CD14-positive monocyte (primary cell): ENCODE results near the gene CHST15. TPM values are rescaled to one million over a fixed set of nuclear protein-coding genes. Genes with fewer than 3 reads are reported as not detected.
"Not testable (repeated sequence)": the region's sequence is repeated elsewhere in the genome, so short reads cannot be mapped to it uniquely, and the experiment has no call there.

Experiments used
- DNase-seq, 3 donors: peaks; one replicate each; pipeline ENCODE4 v3.0.0-alpha.2; 2011 to 2022
- H2AFZ ChIP-seq: 2 replicates; pipeline ENCODE4 v1.6.0; 2012; ENCODE audit warnings: mild to moderate bottlenecking, low read depth, low read length, inconsistent platforms; ENCODE audit not compliant: insufficient read depth, poor library complexity, severe bottlenecking
- H3K27ac ChIP-seq, 2 donors: 1 replicate in 1 of 2; 2 replicates in 1 of 2; pipeline ENCODE4 v1.5.1; 2012 to 2013; ENCODE audit warnings: low read length in 2 of 2, control low read depth in 1 of 2, inconsistent platforms in 1 of 2, low read depth in 1 of 2, mild to moderate bottlenecking in 1 of 2
- H3K27me3 ChIP-seq, 2 donors: one replicate each; pipeline versions ENCODE4 v1.6.0 to v1.6.1; 2011 to 2013; ENCODE audit warnings: low read length in 2 of 2; ENCODE audit not compliant: control insufficient read depth in 2 of 2, insufficient read depth in 2 of 2
- H3K36me3 ChIP-seq, 2 donors: replicated peaks in 1 of 2; 1 replicate in 1 of 2; 2 replicates in 1 of 2; pipeline versions ENCODE4 v1.5.1 to v1.6.1; 2012 to 2013; ENCODE audit warnings: low read length in 2 of 2, control low read depth in 1 of 2, inconsistent platforms in 1 of 2, mild to moderate bottlenecking in 1 of 2; ENCODE audit not compliant: insufficient read depth in 2 of 2, control insufficient read depth in 1 of 2
- H3K4me1 ChIP-seq, 2 donors: 1 replicate in 1 of 2; 2 replicates in 1 of 2; pipeline versions ENCODE4 v1.5.1 to v1.6.1; 2012 to 2013; ENCODE audit warnings: low read length in 2 of 2, control low read depth in 1 of 2, inconsistent platforms in 1 of 2, mild to moderate bottlenecking in 1 of 2, moderate library complexity in 1 of 2; ENCODE audit not compliant: insufficient read depth in 2 of 2, control insufficient read depth in 1 of 2
- H3K4me2 ChIP-seq: replicated peaks from 2 replicates; pipeline ENCODE3; 2012; ENCODE audit warnings: low read length, moderate library complexity, mild to moderate bottlenecking; ENCODE audit not compliant: poor library complexity, severe bottlenecking; ENCODE audit errors: extremely low read depth
- H3K4me3 ChIP-seq, 3 experiments: fragments of 200-600 bp in 1 of 3; sonication (generic) in 1 of 3; replicated peaks in 1 of 3; 1 replicate in 2 of 3; 2 replicates in 1 of 3; pipeline ENCODE4 v1.5.1; 2011 to 2013; ENCODE audit warnings: low read length in 3 of 3, mild to moderate bottlenecking in 3 of 3, control low read depth in 2 of 3, low read depth in 2 of 3, inconsistent platforms in 1 of 3, moderate library complexity in 1 of 3
- H3K79me2 ChIP-seq: 2 replicates; pipeline ENCODE4 v1.6.0; 2012; ENCODE audit warnings: mild to moderate bottlenecking, control low read depth, inconsistent platforms, low read length, moderate library complexity; ENCODE audit not compliant: insufficient read depth
- H3K9ac ChIP-seq: 2 replicates; pipeline ENCODE4 v1.6.0; 2017; ENCODE audit warnings: low read length, mild to moderate bottlenecking; ENCODE audit not compliant: insufficient read depth, poor library complexity, severe bottlenecking
- H3K9me3 ChIP-seq, 2 donors: replicated peaks in 1 of 2; 1 replicate in 1 of 2; 2 replicates in 1 of 2; pipeline versions ENCODE4 v1.5.1 to v1.6.1; 2012 to 2013; ENCODE audit warnings: low read length in 2 of 2, control low read depth in 1 of 2; ENCODE audit not compliant: control insufficient read depth in 1 of 2, insufficient read depth in 1 of 2
- H4K20me1 ChIP-seq: 2 replicates; pipeline ENCODE4 v1.6.0; 2012; ENCODE audit warnings: mild to moderate bottlenecking, low read length, control low read depth, moderate library complexity; ENCODE audit not compliant: insufficient read depth
- H3K27ac Mint-ChIP-seq, 7 donors: one replicate each; pipeline ENCODE4 v1.8.0; 2020; ENCODE audit warnings: mild to moderate bottlenecking in 7 of 7, mixed read lengths in 7 of 7, moderate library complexity in 6 of 7, inconsistent platforms in 2 of 7
- H3K27me3 Mint-ChIP-seq, 3 donors: one replicate each; pipeline ENCODE4 v1.8.0; 2021 to 2022; ENCODE audit warnings: low read depth in 3 of 3, mild to moderate bottlenecking in 3 of 3, mixed read lengths in 3 of 3, moderate library complexity in 3 of 3, inconsistent platforms in 1 of 3
- H3K36me3 Mint-ChIP-seq, 2 donors: one replicate each; pipeline ENCODE4 v1.8.0; 2020; ENCODE audit warnings: mixed read lengths in 2 of 2, inconsistent platforms in 1 of 2, mild to moderate bottlenecking in 1 of 2
- H3K4me1 Mint-ChIP-seq: one replicate; pipeline ENCODE4 v1.8.0; 2020; ENCODE audit warnings: mild to moderate bottlenecking, mixed read lengths
- H3K4me3 Mint-ChIP-seq, 2 donors: one replicate each; pipeline ENCODE4 v1.8.0; 2020; ENCODE audit warnings: mild to moderate bottlenecking in 2 of 2, mixed read lengths in 2 of 2, moderate library complexity in 1 of 2
- H3K9me3 Mint-ChIP-seq, 7 donors: one replicate each; pipeline ENCODE4 v1.8.0; 2020 to 2022; ENCODE audit warnings: mixed read lengths in 7 of 7, mild to moderate bottlenecking in 6 of 7, moderate library complexity in 6 of 7, inconsistent platforms in 2 of 7
- WGBS: methylation state at CpG from one replicate; pipeline ENCODE4 v1.1.5; 2013; ENCODE audit warnings: missing lambda C conversion rate; ENCODE audit not compliant: insufficient coverage; 5-methylcytosine and 5-hydroxymethylcytosine counted together
- intact Hi-C, 2 donors: fragments of 100-400 bp; cut with micrococcal nuclease; formaldehyde crosslinking; loops; one replicate each; pipeline versions ENCODE4 v1.15.0 to v1.15.1; 2023
- polyA plus RNA-seq, 3 donors: library from polyadenylated mRNA; depleted of rRNA in 1 of 3; unstranded in 2 of 3; stranded (reverse) in 1 of 3; fragments of 300-500 nt in 2 of 3; fragments of >200 nt in 1 of 3; fragmentation: Illumina TruSeq in 2 of 3; gene quantifications; 1 replicate in 2 of 3; 2 replicates in 1 of 3; pipeline ENCODE4 v1.2.3, GENCODE V29; 2012 to 2021
- TF ChIP-seq, protein P1 (sequence below): fragments of 200-600 bp; IDR thresholded peaks from one replicate; pipeline ENCODE4 v1.8.0; 2022; ENCODE audit warnings: antibody characterized with exemption, mild to moderate bottlenecking

CHST15 gene
- polyA plus RNA-seq, 3 donors: 54.4 to 106 (median 87.5) TPM

DNA sequence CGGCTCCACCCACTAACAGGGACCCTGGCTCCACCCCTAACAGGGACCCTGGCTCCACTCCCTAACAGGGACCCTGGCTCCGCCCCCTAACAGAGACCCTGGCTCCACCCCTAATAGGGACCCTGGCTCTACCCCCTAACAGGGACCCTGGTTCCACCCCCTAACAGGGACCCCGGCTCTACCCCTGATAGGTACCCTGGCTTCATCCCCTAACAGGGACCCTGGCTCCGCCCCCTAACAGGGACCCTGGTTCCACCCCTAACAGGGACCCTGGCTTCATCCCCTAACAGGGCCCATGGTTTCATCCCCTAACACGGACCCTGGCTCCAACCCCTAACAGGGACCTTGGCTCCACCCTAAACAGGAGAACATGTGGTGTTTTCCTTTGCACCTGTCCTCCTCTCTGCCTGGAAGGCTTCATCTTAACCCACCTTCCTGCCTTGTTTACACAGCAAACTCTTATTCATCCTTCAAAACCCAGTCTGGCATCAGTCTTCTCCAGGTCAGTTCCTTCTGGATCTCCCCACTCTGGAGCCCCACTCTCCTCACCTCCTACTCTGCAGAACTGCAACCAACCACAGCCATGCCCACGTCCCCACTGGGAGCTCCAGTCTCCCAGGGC, 58.0 kb downstream of the CHST15 start:
- Histone ChIP-seq H3K36me3 (peaks cover 51 to 67% of the 10 kb centered on the region in 2 donors), H3K4me3 (no peak overlapping the region), H2AFZ (no peak overlapping the region), H3K27ac (peak overlapping the region; percentile 63 to 88), H3K4me1 (peaks cover 76 to 77% of the 10 kb centered on the region in 2 donors), H3K9ac (no peak overlapping the region), H3K27me3 (peaks cover 0 to 2% of the 10 kb centered on the region in 2 donors), H3K79me2 (peaks cover 5% of the 10 kb centered on the region), H3K9me3 (no peaks in the 10 kb centered on the region), H3K4me2 (peak overlapping the region; percentile 21), H4K20me1 (peaks cover 8% of the 10 kb centered on the region)
- intact Hi-C loops: loop anchor here (5.0 kb wide), 2 partner anchors 37 to 57 kb away; partner anchors contain the start of gene CHST15 (in 1 of the 2)
- Mint-ChIP-seq H3K4me3 (peak overlapping the region; percentile 66 to 75), H3K36me3 (peaks cover 86 to 90% of the 10 kb centered on the region in 2 donors), H3K4me1 (peaks cover 70% of the 10 kb centered on the region), H3K27ac (peak overlapping the region; percentile 97 to 100 (median 99)), H3K27me3 (peaks cover 0 to 14% (median 4%) of the 10 kb centered on the region in 3 donors), H3K9me3 (peaks cover 0 to 3% (median 0%) of the 10 kb centered on the region in 7 donors)
- WGBS: 62% methylated on average over 4 of the region's 6 CpGs
- no peak for DNase-seq
- TF ChIP-seq, protein P1, sequence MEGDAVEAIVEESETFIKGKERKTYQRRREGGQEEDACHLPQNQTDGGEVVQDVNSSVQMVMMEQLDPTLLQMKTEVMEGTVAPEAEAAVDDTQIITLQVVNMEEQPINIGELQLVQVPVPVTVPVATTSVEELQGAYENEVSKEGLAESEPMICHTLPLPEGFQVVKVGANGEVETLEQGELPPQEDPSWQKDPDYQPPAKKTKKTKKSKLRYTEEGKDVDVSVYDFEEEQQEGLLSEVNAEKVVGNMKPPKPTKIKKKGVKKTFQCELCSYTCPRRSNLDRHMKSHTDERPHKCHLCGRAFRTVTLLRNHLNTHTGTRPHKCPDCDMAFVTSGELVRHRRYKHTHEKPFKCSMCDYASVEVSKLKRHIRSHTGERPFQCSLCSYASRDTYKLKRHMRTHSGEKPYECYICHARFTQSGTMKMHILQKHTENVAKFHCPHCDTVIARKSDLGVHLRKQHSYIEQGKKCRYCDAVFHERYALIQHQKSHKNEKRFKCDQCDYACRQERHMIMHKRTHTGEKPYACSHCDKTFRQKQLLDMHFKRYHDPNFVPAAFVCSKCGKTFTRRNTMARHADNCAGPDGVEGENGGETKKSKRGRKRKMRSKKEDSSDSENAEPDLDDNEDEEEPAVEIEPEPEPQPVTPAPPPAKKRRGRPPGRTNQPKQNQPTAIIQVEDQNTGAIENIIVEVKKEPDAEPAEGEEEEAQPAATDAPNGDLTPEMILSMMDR: no peak

DNA sequence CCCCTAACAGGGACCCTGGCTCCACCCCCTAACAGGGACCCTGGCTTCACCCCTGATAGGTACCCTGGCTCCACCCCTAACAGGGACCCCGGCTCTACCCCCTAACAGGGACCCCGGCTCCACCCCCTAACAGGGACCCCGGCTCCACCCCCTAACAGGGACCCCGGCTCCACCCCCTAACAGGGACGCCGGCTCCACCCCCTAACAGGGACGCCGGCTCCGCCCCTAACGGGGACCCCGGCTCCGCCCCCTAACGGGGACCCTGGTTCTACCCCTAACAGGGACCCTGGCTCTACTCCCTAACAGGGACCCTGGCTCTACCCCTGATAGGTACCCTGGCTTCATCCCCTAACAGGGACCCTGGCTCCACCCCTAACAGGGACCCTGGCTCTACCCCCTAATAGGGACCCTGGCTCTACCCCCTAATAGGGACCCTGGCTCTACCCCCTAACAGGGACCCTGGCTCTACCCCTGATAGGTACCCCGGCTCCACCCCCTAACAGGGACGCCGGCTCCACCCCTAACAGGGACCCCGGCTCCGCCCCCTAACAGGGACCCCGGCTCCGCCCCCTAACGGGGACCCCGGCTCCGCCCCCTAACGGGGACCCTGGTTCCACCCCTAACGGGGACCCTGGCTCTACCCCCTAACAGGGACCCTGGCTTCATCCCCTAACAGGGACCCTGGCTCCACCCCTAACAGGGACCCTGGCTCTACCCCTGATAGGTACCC, 58.7 kb downstream of the CHST15 start:
- H3K36me3 Mint-ChIP-seq: peaks cover 86 to 90% of the 10 kb centered on the region in 2 donors
- Histone ChIP-seq H3K36me3 (peaks cover 57 to 74% of the 10 kb centered on the region in 2 donors), H4K20me1 (peaks cover 15% of the 10 kb centered on the region), H3K27ac (peak overlapping the region in 1 of 2 donors; percentile 88), H3K4me1 (peaks cover 70% of the 10 kb centered on the region in 2 donors)
- not testable (repeated sequence) for H3K4me3 Mint-ChIP-seq, H2AFZ ChIP-seq, H3K4me2 ChIP-seq, H3K9ac ChIP-seq, H3K27me3 ChIP-seq, H3K79me2 ChIP-seq, H3K9me3 ChIP-seq, H3K9me3 Mint-ChIP-seq, DNase-seq, H3K4me3 ChIP-seq
- intact Hi-C loops: loop anchor here (5.0 kb wide), 3 partner anchors 37 to 58 kb away; partner anchors contain the start of gene CHST15 (in 1 of the 2)
- 89% methylated on average over 9 of the region's 25 CpGs for WGBS
- peak overlapping the region in 5 of 7 donors; percentile 97 to 100 (median 99) for H3K27ac Mint-ChIP-seq
- peaks cover 63% of the 10 kb centered on the region for H3K4me1 Mint-ChIP-seq
- peaks cover under 1 to 21% (median 4%) of the 10 kb centered on the region in 3 donors for H3K27me3 Mint-ChIP-seq
